H9 (cell line): Measurements from ENCODE around the gene TACR1. TPM values are rescaled to one million over a fixed set of nuclear protein-coding genes. Genes with fewer than 3 reads are reported as not detected.
A peak's percentile ranks its signal among the peaks of the same experiment; 100 is the strongest.
"Not testable (repeated sequence)": the region's sequence is repeated elsewhere in the genome, so short reads cannot be mapped to it uniquely, and the experiment has no call there.

Source experiments
- DNase-seq: peaks from one replicate; pipeline ENCODE4 v3.0.0-alpha.2; 2017
- H2AFZ ChIP-seq: one replicate; pipeline ENCODE4 v1.6.1; 2013; ENCODE audit warnings: mild to moderate bottlenecking, low read length, control low read depth, moderate library complexity
- H2AK5ac ChIP-seq: 2 replicates; pipeline ENCODE4 v1.6.1; 2013; ENCODE audit warnings: low read length, control low read depth, mixed read lengths; ENCODE audit not compliant: insufficient read length
- H2BK120ac ChIP-seq: one replicate; pipeline ENCODE4 v1.6.1; 2013; ENCODE audit warnings: low read depth, mild to moderate bottlenecking, low read length, control low read depth, inconsistent platforms; ENCODE audit not compliant: poor library complexity, severe bottlenecking
- H2BK12ac ChIP-seq: 2 replicates; pipeline ENCODE4 v1.6.1; 2013; ENCODE audit warnings: low read length, control low read depth, mixed read lengths, low read depth; ENCODE audit not compliant: insufficient read length
- H2BK15ac ChIP-seq: 2 replicates; pipeline ENCODE4 v1.6.1; 2013; ENCODE audit warnings: low read depth, low read length, control low read depth
- H2BK20ac ChIP-seq: one replicate; pipeline ENCODE4 v1.6.1; 2013; ENCODE audit warnings: low read depth, mild to moderate bottlenecking, low read length, control low read depth, inconsistent platforms; ENCODE audit not compliant: poor library complexity, severe bottlenecking
- H2BK5ac ChIP-seq: 2 replicates; pipeline ENCODE4 v1.6.1; 2013; ENCODE audit warnings: low read length, control low read depth, mixed read lengths; ENCODE audit not compliant: insufficient read length
- H3K14ac ChIP-seq: 2 replicates; pipeline ENCODE4 v1.6.1; 2013; ENCODE audit warnings: low read length, control low read depth; ENCODE audit not compliant: insufficient read depth
- H3K18ac ChIP-seq: 2 replicates; pipeline ENCODE4 v1.6.1; 2013; ENCODE audit warnings: low read depth, mild to moderate bottlenecking, mixed read lengths, low read length, control low read depth; ENCODE audit not compliant: insufficient read length
- H3K23ac ChIP-seq: 2 replicates; pipeline ENCODE4 v1.6.1; 2013; ENCODE audit warnings: low read length, control low read depth, mixed read lengths, low read depth; ENCODE audit not compliant: insufficient read length
- H3K23me2 ChIP-seq: 2 replicates; pipeline ENCODE4 v1.6.1; 2013; ENCODE audit warnings: low read depth, mild to moderate bottlenecking, mixed read lengths, low read length, control low read depth; ENCODE audit not compliant: insufficient read length, poor library complexity, severe bottlenecking
- H3K27ac ChIP-seq: 2 replicates; pipeline ENCODE4 v1.5.1; 2013; ENCODE audit warnings: low read length, control low read depth, mixed read lengths, low read depth; ENCODE audit not compliant: insufficient read length
- H3K27me3 ChIP-seq: 2 replicates; pipeline ENCODE4 v1.6.1; 2013; ENCODE audit warnings: low read length, control low read depth, inconsistent platforms; ENCODE audit not compliant: insufficient read depth
- H3K4ac ChIP-seq: 2 replicates; pipeline ENCODE4 v1.6.1; 2013; ENCODE audit warnings: low read depth, mild to moderate bottlenecking, control low read depth, inconsistent platforms, low read length, moderate library complexity
- H3K4me1 ChIP-seq: 2 replicates; pipeline ENCODE4 v1.6.1; 2013; ENCODE audit warnings: low read length, control low read depth, inconsistent platforms; ENCODE audit not compliant: insufficient read depth
- H3K4me2 ChIP-seq: 2 replicates; pipeline ENCODE4 v1.6.1; 2013; ENCODE audit warnings: low read length, control low read depth, mixed read lengths; ENCODE audit not compliant: insufficient read length, insufficient read depth
- H3K56ac ChIP-seq: 2 replicates; pipeline ENCODE4 v1.6.1; 2013; ENCODE audit warnings: low read depth, mild to moderate bottlenecking, mixed read lengths, low read length, control low read depth; ENCODE audit not compliant: insufficient read length
- H3K79me1 ChIP-seq: 2 replicates; pipeline ENCODE4 v1.6.1; 2013; ENCODE audit warnings: low read depth, mild to moderate bottlenecking, moderate library complexity, low read length, control low read depth, inconsistent platforms; ENCODE audit not compliant: insufficient read depth, poor library complexity, severe bottlenecking
- H3K79me2 ChIP-seq: 2 replicates; pipeline ENCODE4 v1.6.1; 2013; ENCODE audit warnings: low read length, control low read depth, inconsistent platforms; ENCODE audit not compliant: insufficient read depth
- H3K9ac ChIP-seq: 2 replicates; pipeline ENCODE4 v1.6.1; 2013; ENCODE audit warnings: low read length, control low read depth, mixed read lengths; ENCODE audit not compliant: insufficient read length; ENCODE audit errors: extremely low read depth
- H3K9me3 ChIP-seq: one replicate; pipeline ENCODE4 v1.6.1; 2013; ENCODE audit warnings: low read depth, low read length, inconsistent platforms; ENCODE audit not compliant: control insufficient read depth
- H3T11ph ChIP-seq: one replicate; pipeline ENCODE4 v1.6.1; 2013; ENCODE audit warnings: mild to moderate bottlenecking, low read length, control low read depth, inconsistent platforms
- H4K20me1 ChIP-seq: one replicate; pipeline ENCODE4 v1.6.1; 2013; ENCODE audit not compliant: control insufficient read depth, insufficient read length, insufficient read depth
- H4K5ac ChIP-seq: 2 replicates; pipeline ENCODE4 v1.6.1; 2013; ENCODE audit warnings: low read depth, mild to moderate bottlenecking, mixed read lengths, low read length, control low read depth; ENCODE audit not compliant: insufficient read length
- H4K8ac ChIP-seq: replicated peaks from 2 replicates; pipeline ENCODE4 v1.6.1; 2013; ENCODE audit warnings: low read length, control low read depth, mixed read lengths, low read depth; ENCODE audit not compliant: insufficient read length
- H4K91ac ChIP-seq: 2 replicates; pipeline ENCODE4 v1.6.1; 2013; ENCODE audit warnings: low read depth, mild to moderate bottlenecking, moderate library complexity, mixed read lengths, low read length, control low read depth; ENCODE audit not compliant: insufficient read length
- H3K27ac Mint-ChIP-seq, 3 experiments: 2 replicates in 2 of 3; 3 replicates in 1 of 3; pipeline ENCODE4 v1.8.0; 2020 to 2021; ENCODE audit warnings: mixed read lengths in 3 of 3, mild to moderate bottlenecking in 1 of 3, moderate library complexity in 1 of 3
- H3K27me3 Mint-ChIP-seq: 2 replicates; pipeline ENCODE4 v1.8.0; 2021; ENCODE audit warnings: low read depth, mild to moderate bottlenecking, moderate library complexity, mixed read lengths
- H3K36me3 Mint-ChIP-seq, 3 experiments: 2 replicates in 2 of 3; 3 replicates in 1 of 3; pipeline ENCODE4 v1.8.0; 2020 to 2021; ENCODE audit warnings: low read depth in 3 of 3, mixed read lengths in 3 of 3; ENCODE audit not compliant: insufficient read depth in 1 of 3
- H3K4me1 Mint-ChIP-seq, 2 experiments: 2 replicates each; pipeline ENCODE4 v1.8.0; 2020; ENCODE audit warnings: mixed read lengths in 2 of 2
- H3K4me3 Mint-ChIP-seq, 2 experiments: 2 replicates in 1 of 2; 3 replicates in 1 of 2; pipeline ENCODE4 v1.8.0; 2020 to 2021; ENCODE audit warnings: mild to moderate bottlenecking in 2 of 2, mixed read lengths in 2 of 2, moderate library complexity in 1 of 2
- H3K9me3 Mint-ChIP-seq, 2 experiments: 2 replicates in 1 of 2; 3 replicates in 1 of 2; pipeline ENCODE4 v1.8.0; 2020; ENCODE audit warnings: mild to moderate bottlenecking in 2 of 2, mixed read lengths in 2 of 2, moderate library complexity in 1 of 2
- WGBS: extraction: QIAGEN DNeasy Blood & Tissue Kit; methylation state at CpG from one replicate; pipeline ENCODE4 v1.1.7; 2013; ENCODE audit warnings: missing lambda C conversion rate, low lambda C conversion rate, mixed read lengths; ENCODE audit not compliant: insufficient read length; ENCODE audit errors: extremely low coverage; 5-methylcytosine and 5-hydroxymethylcytosine counted together
- total RNA-seq: library from RNA; stranded (reverse); gene quantifications from 2 replicates; pipeline ENCODE4 v1.2.1, GENCODE V29; 2021
- TF ChIP-seq, protein P1 (sequence below): fragments of 200-600 bp; sonication (generic); conservative IDR thresholded peaks from 3 replicates; pipeline ENCODE4 v1.8.0; 2021; ENCODE audit warnings: antibody characterized with exemption, mild to moderate bottlenecking

Gene TACR1
- total RNA-seq, 1 experiment from 2014 or later = 1.4 TPM

DNA sequence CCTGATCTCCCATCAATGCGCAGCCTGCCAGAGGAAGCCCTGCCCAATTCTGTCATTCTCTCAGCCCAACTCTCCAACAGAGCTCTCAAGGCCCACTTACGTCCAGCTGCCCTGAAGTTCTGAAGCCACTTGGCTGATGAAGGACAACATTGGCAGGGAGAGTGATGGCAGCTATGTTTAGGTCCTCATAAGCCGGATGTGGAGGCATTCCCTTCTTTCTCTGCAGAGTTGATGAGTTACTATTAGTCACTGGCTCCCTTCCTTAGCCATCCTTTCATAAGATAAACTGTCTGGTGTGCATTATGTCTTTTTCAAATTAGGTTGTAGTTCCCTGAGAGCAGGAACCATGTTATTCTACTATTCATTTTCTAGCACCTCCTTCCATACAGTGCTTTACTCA, 22.5 kb upstream of the TACR1 start:
- H3K14ac ChIP-seq = no peak overlapping the region
- no peak overlapping the region for H3K9ac ChIP-seq
- H2BK12ac ChIP-seq = no peak overlapping the region
- no peak overlapping the region for H3K4me2 ChIP-seq
- no peaks in the 10 kb centered on the region for H3K27me3 ChIP-seq
- no peak overlapping the region for H2AK5ac ChIP-seq
- WGBS = no CpG with 5 or more reads among the region's 3 CpGs
- no peak overlapping the region for H4K8ac ChIP-seq
- no peak overlapping the region for H3K23ac ChIP-seq
- no peaks in the 10 kb centered on the region for H3K23me2 ChIP-seq
- no peaks in the 10 kb centered on the region for H3K79me1 ChIP-seq
- no peaks in the 10 kb centered on the region for H3K27me3 Mint-ChIP-seq
- no peak overlapping the region for H2BK5ac ChIP-seq
- H4K91ac ChIP-seq = no peak overlapping the region
- peaks cover 28 to 41% of the 10 kb centered on the region in 2 experiments for H3K4me1 Mint-ChIP-seq
- peaks cover 20 to 39% (median 25%) of the 10 kb centered on the region in 3 experiments for H3K36me3 Mint-ChIP-seq
- H3K4me3 Mint-ChIP-seq = no peak overlapping the region
- DNase-seq = no peak
- no peak overlapping the region for H3K4ac ChIP-seq
- no peaks in the 10 kb centered on the region for H3K79me2 ChIP-seq
- no peak overlapping the region for H2AFZ ChIP-seq
- TF ChIP-seq, protein P1, sequence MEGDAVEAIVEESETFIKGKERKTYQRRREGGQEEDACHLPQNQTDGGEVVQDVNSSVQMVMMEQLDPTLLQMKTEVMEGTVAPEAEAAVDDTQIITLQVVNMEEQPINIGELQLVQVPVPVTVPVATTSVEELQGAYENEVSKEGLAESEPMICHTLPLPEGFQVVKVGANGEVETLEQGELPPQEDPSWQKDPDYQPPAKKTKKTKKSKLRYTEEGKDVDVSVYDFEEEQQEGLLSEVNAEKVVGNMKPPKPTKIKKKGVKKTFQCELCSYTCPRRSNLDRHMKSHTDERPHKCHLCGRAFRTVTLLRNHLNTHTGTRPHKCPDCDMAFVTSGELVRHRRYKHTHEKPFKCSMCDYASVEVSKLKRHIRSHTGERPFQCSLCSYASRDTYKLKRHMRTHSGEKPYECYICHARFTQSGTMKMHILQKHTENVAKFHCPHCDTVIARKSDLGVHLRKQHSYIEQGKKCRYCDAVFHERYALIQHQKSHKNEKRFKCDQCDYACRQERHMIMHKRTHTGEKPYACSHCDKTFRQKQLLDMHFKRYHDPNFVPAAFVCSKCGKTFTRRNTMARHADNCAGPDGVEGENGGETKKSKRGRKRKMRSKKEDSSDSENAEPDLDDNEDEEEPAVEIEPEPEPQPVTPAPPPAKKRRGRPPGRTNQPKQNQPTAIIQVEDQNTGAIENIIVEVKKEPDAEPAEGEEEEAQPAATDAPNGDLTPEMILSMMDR = no peak
- no peak overlapping the region for H3K18ac ChIP-seq
- H3K4me1 ChIP-seq = no peaks in the 10 kb centered on the region; the same call in 1 of the 2 replicates
- H3K27ac ChIP-seq = no peak overlapping the region
- H3T11ph ChIP-seq = no peak overlapping the region
- no peak overlapping the region for H2BK20ac ChIP-seq
- H3K9me3 ChIP-seq = no peaks in the 10 kb centered on the region
- peaks cover 30 to 32% of the 10 kb centered on the region in 2 experiments for H3K9me3 Mint-ChIP-seq
- no peak overlapping the region for H3K27ac Mint-ChIP-seq
- H2BK15ac ChIP-seq = no peak overlapping the region
- H2BK120ac ChIP-seq = no peak overlapping the region
- H3K56ac ChIP-seq = no peak overlapping the region
- H4K20me1 ChIP-seq = no peaks in the 10 kb centered on the region
- H4K5ac ChIP-seq = no peak overlapping the region

GRCh38 chr2:75219213-75219612, 19.9 kb upstream of the TACR1 start:
- not testable (repeated sequence) for H2BK120ac ChIP-seq, H4K8ac ChIP-seq, H3K27ac ChIP-seq, H3K27me3 Mint-ChIP-seq, H2BK12ac ChIP-seq, H3K9ac ChIP-seq, H3K23me2 ChIP-seq, DNase-seq, H3K9me3 ChIP-seq, H4K91ac ChIP-seq, H3K79me2 ChIP-seq, H3K79me1 ChIP-seq, H2BK20ac ChIP-seq, H3K14ac ChIP-seq, H3K23ac ChIP-seq, H3K18ac ChIP-seq, H3K56ac ChIP-seq, H3K4me1 ChIP-seq, H2BK5ac ChIP-seq, H3K27me3 ChIP-seq, H2AK5ac ChIP-seq, H4K5ac ChIP-seq, H2BK15ac ChIP-seq, H3K4me2 ChIP-seq, H3K4ac ChIP-seq, H3T11ph ChIP-seq, H2AFZ ChIP-seq, H4K20me1 ChIP-seq
- peaks cover 28 to 52% of the 10 kb centered on the region in 2 experiments for H3K4me1 Mint-ChIP-seq
- WGBS = no CpG with 5 or more reads among the region's 4 CpGs
- peaks cover 30 to 35% of the 10 kb centered on the region in 2 experiments for H3K9me3 Mint-ChIP-seq
- H3K36me3 Mint-ChIP-seq = peaks cover 20 to 39% (median 25%) of the 10 kb centered on the region in 3 experiments
- H3K27ac Mint-ChIP-seq = peak overlapping the region in 2 of 3 experiments; percentile 36 to 95; a peak in 3 of 7 replicates
- peak overlapping the region in 1 of 2 experiments; percentile 79; a peak in 2 of 5 replicates for H3K4me3 Mint-ChIP-seq
